ENCODE results near the gene REG4. TPM values are rescaled to one million over a fixed set of nuclear protein-coding genes. Genes with fewer than 3 reads are reported as not detected.
"Not testable (repeated sequence)": the region's sequence is repeated elsewhere in the genome, so short reads cannot be mapped to it uniquely, and the experiment has no call there.

Gene REG4
- total RNA-seq, 1 experiment from 2014 or later = 0.06 TPM

GRCh38 chr1:119808491-119808890, 2.8 kb downstream of the REG4 start:
- DNase-seq (ENCODE audit: low read depth) = peak; percentile 59

GRCh38 chr1:119806489-119806888, 4.8 kb downstream of the REG4 start:
- no peak for DNase-seq (ENCODE audit: low read depth)

- DNase-seq (ENCODE audit: low read depth) = no peak
These were observed 5.5 kb downstream of the REG4 start for GRCh38 chr1:119805746-119806145.

GRCh38 chr1:119805247-119805646, 6.0 kb downstream of the REG4 start:
- no peak for DNase-seq (ENCODE audit: low read depth)

- DNase-seq (ENCODE audit: low read depth) = no peak
These were observed 11.6 kb downstream of the REG4 start for GRCh38 chr1:119799599-119800177.

GRCh38 chr1:119799003-119799402, 12.3 kb downstream of the REG4 start:
- no peak for DNase-seq (ENCODE audit: low read depth)

DNA sequence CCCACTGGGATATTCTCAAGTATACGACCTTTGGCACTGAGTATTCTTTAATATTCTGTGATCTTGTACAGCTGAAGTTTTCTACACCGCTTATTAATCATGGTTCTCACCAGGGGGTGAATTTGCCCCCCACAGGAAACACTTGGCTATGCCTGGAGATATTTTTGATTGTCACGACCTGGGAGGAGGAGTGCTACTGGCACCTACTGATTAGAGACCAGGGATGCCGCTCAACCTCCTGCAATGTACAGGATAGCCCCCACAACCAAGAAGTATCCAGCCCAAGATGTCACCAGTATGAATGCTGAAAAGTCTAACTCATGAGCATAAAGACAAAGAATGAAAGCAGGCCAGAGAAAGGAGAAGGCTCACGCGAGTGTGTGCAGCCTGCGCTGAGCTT, 13.7 kb downstream of the REG4 start:
- DNase-seq (ENCODE audit: low read depth) = no peak

DNA sequence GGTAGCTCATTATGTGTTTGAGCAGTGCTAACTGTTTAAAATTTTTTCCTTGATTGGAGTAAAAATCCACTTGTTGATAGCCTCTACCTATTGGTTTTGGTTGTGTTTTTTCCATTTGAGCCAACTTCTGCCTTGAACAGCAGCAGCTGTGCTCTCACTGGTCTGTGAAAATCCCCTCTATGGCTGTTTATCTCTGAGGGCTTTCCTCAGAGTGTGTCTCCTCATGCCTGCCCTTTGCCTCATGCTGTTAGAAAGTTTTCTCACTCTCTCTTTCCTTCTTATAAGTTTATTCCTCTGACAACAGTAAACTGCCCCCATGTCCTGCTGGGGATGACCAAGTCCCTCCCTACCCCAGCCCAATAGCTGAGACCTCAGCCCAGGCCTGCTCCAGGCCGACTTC, 14.1 kb downstream of the REG4 start:
- no peak for DNase-seq (ENCODE audit: low read depth)

DNA sequence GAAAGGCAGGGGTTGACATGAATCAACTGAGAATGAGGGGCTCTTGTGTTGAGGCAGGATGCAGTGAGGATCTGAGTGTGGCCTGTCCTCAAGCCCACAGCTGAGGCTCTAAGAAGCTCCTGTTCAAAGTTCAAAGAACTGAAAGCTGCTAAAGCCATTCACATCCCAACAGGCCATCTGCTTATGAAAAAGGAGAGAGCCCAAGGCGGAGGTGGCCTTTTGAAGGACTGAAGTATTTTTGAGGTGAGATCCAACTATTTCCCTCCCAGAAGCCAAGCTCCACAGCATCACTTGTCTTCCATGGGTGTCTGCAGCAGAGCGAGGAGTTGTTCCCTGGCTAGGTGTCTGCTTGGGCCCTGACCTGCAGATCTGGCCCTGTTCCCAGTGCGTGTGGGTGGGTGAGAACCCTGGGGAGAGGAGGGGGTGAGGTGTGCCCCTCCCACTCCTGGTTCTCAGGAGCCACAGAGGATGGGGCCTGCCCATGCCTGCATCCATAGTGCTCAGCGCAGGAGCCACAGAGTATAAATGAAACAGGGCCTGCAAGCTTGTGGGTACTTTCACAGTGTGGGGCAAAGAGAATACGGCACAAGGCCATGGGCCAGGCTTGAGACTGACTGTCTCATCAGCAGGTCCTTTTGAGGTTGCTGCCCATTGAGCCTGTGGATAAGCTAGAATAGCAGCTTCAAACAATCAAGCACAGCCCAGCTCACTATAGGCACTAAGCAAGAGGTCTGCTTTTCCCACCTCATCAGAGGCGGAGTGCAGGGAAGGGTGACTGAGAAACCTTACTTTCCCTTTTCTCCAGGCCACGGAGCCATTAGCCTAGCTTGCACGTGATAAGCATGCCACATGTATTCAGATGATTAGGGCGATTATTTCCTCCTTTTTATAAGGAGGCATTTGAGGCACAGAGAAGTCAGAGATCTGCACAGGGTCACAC, 15.7 kb downstream of the REG4 start:
- DNase-seq (ENCODE audit: low read depth) = no peak

- no peak for DNase-seq (ENCODE audit: low read depth)
These were observed 16.4 kb downstream of the REG4 start for GRCh38 chr1:119794876-119795240.

DNA sequence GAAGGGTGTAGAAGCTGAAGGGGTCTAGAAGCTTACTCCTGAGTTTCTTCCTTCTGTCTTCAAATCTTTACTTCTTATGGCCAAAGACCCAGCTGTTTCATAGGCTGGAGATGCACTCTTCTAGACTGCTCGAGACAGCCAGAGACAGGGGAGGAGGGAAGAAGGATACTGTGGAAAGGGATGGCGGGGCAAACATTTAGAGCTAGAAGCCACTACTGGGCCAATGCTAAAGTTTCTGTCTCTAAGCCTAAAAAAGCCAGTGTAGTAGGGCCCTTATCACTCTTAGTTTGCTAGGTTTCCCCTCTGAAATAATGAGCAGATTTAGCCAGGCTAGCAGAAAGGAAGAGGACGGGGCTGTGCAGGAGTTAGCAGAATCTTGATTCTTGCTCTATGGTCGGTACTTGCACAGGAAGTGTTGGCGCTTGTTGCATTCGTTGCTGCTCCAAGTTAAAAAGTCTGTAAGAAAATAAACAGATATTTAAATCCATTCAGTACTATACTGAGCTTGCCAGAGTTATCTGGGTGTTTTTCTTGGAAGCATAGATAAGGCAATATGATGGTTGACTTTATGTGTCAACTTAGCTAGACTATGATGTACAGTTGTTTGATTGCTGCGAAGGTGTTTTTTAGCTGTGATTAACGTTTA, 16.9 kb downstream of the REG4 start:
- DNase-seq (ENCODE audit: low read depth) = no peak

DNA sequence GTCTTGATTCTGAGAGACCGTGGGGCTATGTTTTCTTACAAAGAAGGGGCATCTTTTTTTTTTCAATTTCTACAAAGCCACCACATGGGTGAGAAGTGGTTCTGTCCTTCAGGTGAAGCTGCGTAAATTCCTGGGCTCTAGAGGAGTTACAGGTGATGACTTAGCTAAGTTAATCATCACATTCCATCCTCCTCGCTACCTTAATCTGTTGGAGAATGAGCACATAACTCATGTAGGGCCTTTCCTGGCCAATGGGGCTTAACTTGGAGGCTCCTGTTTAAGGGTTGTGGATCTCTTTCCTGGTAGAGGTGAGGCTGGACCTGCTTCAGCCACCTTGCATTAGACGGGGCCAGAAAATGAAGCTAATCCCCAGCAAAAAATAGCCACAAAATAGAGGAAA, 19.9 kb downstream of the REG4 start:
- DNase-seq (ENCODE audit: low read depth) = no peak

GRCh38 chr1:119790451-119791198, 20.6 kb downstream of the REG4 start:
- no peak for DNase-seq (ENCODE audit: low read depth)

GRCh38 chr1:119787776-119788175, 23.5 kb downstream of the REG4 start:
- peak; percentile 37 for DNase-seq (ENCODE audit: low read depth)

- DNase-seq (ENCODE audit: low read depth) = not testable (repeated sequence)
These were observed 24.7 kb downstream of the REG4 start for GRCh38 chr1:119786473-119787050.

GRCh38 chr1:119786046-119786445, 25.2 kb downstream of the REG4 start:
- not testable (repeated sequence) for DNase-seq (ENCODE audit: low read depth)

DNA sequence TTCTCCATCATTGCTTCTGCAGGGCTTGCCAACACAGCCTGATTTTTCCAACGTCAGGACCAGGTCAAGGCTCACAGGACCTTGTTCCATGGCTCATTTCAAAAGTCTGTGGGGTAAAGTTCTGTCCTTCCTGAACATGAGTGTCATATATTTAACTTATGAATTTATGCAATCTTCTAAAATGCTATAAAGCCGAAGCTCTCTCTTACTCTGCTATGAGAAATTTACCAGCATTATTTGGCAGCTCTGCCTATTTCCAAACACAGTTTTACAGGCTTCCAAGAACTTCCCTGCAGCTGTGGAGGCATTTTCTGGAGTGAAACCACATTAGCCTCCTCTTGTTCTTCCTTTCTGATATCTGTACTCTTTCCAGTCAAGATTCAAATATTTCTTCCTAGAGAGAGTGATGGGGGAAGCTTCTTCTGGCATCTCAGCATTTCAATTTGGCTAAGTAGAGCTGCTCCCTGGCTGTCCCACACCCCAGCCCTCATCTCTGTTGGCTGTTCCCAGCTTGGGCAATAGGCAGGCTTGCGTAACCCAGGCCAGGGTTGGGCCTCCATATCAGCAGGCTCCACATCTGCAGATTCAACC, 27.0 kb downstream of the REG4 start:
- no peak for DNase-seq (ENCODE audit: low read depth)

GRCh38 chr1:119783354-119784185, 27.7 kb downstream of the REG4 start:
- no peak for DNase-seq (ENCODE audit: low read depth)

- DNase-seq (ENCODE audit: low read depth) = no peak
These were observed 28.5 kb downstream of the REG4 start for GRCh38 chr1:119782631-119783325.
